GM12872 (cell line): ENCODE measurements around the gene KCNQ2.

Experiments used
- TF ChIP-seq, protein P1 (sequence below): IDR thresholded peaks from 3 replicates; pipeline ENCODE4 v1.5.1; 2011; ENCODE audit warnings: low read depth, mild to moderate bottlenecking, low read length, moderate library complexity; ENCODE audit not compliant: insufficient read depth

The KCNQ2 gene

DNA sequence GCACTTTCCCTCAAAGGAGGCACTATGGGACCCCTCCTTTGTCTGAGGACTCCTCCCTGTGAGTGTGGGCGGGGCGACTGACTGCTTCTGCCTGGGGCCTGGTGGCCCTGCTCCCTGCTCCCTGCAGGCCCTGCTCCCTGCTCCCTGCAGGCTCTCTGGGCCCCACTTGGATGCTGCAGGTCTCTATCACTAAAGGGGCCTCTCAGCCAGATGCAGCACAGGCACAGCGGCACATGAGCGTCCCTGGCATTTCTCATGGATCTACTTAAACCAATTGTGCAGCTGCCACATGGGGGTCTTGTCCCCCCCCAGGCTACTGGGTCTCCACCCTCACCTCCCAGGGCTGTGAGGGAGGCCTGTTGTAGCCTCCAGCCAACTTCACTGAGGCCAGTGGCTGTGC lies 18.6 kb upstream of the KCNQ2 start:
- TF ChIP-seq, protein P1, sequence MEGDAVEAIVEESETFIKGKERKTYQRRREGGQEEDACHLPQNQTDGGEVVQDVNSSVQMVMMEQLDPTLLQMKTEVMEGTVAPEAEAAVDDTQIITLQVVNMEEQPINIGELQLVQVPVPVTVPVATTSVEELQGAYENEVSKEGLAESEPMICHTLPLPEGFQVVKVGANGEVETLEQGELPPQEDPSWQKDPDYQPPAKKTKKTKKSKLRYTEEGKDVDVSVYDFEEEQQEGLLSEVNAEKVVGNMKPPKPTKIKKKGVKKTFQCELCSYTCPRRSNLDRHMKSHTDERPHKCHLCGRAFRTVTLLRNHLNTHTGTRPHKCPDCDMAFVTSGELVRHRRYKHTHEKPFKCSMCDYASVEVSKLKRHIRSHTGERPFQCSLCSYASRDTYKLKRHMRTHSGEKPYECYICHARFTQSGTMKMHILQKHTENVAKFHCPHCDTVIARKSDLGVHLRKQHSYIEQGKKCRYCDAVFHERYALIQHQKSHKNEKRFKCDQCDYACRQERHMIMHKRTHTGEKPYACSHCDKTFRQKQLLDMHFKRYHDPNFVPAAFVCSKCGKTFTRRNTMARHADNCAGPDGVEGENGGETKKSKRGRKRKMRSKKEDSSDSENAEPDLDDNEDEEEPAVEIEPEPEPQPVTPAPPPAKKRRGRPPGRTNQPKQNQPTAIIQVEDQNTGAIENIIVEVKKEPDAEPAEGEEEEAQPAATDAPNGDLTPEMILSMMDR, result no peak

GRCh38 chr20:63490416-63490815 lies 18.0 kb upstream of the KCNQ2 start:
- TF ChIP-seq, protein P1, result no peak

- TF ChIP-seq, protein P1, result no peak
Measured at GRCh38 chr20:63488315-63489251, 16.1 kb upstream of the KCNQ2 start.

DNA sequence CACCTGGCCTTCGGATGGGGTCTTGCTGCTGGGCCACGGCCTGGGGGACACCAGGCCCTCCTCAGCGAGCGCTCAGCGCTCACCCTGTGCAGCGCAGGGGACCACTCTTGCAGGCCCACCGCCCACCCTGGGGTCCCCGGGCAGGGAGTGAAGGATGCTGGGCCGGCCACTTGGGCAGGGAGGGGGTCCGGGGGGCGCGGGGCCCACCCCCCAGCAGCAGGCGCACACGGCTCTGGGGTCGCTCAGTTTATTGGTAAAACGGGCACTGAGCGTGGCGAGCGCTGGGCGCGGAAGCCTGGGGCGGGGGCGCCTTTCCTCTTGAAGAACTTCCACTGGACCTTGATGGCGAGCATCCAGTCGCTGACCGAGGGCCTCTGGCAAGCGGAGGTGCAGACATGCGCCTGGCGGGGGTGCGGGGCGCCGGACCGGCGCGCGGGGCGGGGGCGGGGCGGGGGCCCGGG lies 15.4 kb upstream of the KCNQ2 start:
- TF ChIP-seq, protein P1, result no peak

- TF ChIP-seq, protein P1, result no peak
Measured at GRCh38 chr20:63487116-63487764, 14.8 kb upstream of the KCNQ2 start.

DNA sequence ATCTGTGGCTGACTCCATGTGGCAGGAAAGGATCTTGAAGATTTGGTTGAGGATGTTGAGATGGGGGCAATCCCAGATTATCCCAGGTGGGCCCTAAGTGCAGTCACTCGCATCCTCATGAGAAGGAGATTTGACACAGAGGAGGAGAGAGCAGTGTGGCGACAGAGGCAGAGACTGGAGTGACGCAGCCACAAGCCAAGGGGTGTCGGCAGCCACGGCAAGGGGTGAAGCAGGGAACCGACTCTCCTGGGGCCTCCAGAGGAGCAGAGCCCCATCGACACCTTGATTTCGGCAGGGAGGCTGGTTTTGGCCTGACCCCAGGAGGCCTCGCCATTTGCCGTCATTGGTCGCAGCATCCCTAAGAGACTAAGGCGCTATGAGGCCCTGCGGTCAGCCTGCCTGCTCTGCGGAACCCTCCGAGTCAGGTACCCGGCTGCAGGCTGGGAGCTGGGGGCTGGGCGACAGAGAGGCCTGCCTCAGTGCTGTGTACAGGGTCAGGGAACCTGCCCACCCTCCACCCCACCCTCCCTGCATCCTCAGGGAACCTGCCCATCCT lies 13.9 kb upstream of the KCNQ2 start:
- TF ChIP-seq, protein P1, result no peak
